NCI-H2171 treated with DMSO at 0.1 percent for 48 hours (cell line): ENCODE data around the gene SCAMP5.

Experiments
- DNase-seq: peaks from one replicate; lab custom pipeline; 2025; lab: John Stamatoyannopoulos, UW

The SCAMP5 gene

DNA sequence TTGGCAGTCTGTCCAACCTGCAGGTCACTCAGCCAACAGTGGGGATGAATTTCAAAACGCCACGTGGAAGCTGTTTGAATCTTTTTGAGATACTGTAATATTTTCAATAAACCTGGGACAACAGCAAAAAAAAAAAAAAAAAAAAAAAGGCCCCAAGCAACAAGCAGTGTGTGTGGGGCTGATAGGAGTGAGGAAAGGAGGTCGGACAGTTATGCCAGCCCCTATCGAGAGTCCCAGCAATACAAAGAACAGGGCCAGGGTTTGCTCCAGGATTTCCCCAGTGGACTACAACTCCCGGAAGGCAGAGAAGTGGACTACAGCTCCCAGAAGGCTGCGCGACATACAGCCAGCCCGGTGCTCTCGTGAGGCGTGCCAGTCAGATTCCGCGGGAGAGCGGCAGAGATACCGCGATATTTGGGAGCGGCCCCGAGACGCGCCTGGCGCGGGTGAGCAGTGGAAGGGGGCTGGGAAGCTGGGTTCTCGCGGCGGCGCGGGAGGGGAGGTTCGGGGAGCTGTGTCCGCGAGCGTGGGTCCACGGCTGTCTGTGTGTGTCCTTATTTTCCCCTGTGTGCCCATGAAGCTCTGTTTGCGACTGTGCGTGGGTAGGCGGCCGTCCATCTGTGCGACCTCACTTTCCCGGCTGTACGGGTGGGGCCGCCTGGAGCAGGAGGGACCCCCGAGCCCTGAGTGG is 28.0 kb downstream of the SCAMP5 start, which contains the start of gene PPCDC:
Gene PPCDC, plus strand, starts transcription at position 410 of the 691 bp plus-strand sequence. CDS start 4,729 bp downstream, outside the sequence.
- DNase-seq: peak; percentile 96

DNA sequence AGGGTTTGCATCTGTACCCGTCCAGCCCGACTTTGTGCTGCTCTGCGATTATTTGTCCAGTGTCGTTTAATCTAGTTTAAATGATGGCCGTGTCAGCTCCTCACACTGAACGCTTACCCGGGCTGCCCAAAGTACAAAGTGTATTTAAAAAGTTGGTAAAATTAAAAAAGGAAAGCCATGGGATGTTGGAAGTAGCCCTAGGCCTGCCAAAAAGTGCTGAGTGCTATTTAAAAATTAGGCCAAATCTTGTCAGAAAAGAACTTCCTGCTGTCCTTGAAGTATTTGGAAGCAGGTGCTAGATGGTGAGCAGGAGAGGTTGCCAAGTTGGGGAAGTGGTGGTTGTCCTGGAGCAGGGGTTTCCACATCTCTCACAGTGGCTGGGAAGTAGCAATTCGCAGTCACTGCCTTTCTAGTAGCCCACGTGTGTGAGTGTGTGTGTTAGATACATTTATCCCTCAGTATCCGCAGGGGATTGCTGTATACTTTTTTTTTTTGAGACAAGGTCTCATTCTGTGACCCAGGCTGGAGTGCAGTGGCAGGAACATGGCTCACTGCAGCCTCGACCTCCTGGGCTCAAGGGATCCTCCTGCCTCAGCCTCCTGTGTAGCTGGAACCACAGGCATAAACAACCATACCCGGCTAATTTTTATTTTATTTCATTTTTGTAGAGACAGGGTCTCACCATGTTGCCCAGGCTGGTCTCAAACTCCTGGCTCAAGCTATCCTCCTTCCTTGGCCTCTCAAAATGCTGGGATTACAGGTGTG is 28.7 kb downstream of the SCAMP5 start:
- DNase-seq: peak; percentile 49

DNA sequence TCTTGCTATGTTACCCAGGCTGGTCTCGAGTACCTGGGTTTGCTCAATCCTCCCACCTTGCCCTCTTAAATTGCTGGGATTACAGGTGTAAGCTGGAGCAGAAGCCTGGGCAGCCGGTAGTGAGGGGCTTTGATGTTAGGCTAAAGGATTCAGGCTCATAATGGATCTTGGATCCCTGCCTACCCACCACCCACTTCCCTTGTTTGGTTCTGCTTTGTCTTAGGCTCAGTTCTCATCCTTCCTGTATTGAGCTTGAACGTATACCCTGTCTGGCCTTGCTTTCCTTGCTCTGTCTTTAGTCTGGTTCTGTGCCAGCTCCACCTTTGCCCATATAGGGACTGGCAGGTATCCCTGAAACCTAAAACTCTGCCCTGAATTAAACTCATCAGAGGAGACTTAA is 29.7 kb downstream of the SCAMP5 start:
- no peak for DNase-seq

DNA sequence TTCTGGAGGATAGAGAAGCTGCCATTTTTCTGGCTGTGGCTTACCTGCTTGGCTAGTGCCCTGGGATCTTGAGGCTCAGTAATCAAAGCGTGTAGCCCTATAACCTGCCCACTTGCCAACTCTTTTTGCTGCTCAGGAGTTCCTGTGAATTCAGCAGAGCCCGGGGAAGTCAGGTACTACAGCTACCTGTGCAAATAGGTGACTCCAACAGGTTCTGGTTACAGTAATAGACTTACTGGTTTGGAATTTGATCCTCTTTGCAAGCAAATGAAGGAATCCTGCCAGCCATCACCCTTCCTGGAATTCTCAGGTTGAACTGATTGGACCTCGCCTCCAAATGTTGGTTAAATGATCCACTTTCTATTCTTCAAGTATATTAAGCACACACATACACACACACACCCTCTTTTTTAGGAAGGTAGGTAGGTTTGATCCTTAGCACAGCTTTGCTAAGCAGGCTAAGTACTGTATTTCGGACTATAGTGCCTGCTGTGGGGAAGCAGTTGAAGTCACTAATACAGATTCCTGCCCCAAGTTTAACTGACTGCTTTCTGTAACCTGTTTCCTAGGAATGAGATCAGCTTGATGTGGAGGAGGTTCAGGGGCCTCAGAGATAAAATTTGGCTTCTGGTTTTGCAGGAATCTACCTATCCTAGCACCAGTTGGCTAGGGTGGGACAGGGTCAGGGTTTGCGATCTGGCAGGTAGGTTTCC is 30.3 kb downstream of the SCAMP5 start:
- no peak for DNase-seq

DNA sequence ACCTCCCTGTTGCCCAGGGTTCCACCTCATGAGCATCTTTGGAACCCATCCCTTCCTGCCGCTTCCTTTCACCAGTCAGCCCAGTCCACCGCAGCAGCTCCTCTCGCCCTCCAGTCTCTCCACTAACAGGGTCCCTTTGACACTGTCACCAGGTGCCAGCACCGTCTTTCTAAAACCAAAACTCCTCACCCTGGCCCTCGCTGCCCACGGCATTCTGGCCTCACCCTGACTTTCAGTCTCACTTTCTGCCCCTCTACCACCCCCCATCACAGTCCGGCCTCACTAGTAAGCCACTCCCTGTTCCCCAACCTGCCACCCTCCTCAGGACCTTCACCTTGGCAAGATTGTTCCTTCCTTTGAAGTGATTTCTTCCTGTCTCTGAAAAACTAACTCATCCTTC is 32.2 kb downstream of the SCAMP5 start:
- DNase-seq: no peak

DNA sequence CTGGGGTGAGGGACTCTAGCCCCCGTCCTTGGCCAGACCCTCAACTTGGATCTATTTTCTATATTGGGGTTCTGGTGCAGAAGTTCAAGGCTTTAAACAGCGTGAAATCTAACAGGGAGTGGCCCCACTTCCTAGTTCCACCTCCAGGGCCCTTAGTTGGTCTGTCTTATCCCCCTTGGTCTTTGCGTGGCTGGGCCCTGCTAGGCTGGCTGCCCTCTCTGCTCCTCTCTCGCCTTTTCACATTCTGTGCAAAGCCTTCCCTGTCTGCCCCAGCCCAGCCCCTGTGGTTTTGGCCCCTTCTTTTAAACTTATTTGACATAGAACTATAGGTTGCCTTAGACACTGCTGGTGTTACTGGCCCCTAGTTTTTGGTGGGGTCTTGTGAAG is 33.6 kb downstream of the SCAMP5 start:
- DNase-seq: no peak

DNA sequence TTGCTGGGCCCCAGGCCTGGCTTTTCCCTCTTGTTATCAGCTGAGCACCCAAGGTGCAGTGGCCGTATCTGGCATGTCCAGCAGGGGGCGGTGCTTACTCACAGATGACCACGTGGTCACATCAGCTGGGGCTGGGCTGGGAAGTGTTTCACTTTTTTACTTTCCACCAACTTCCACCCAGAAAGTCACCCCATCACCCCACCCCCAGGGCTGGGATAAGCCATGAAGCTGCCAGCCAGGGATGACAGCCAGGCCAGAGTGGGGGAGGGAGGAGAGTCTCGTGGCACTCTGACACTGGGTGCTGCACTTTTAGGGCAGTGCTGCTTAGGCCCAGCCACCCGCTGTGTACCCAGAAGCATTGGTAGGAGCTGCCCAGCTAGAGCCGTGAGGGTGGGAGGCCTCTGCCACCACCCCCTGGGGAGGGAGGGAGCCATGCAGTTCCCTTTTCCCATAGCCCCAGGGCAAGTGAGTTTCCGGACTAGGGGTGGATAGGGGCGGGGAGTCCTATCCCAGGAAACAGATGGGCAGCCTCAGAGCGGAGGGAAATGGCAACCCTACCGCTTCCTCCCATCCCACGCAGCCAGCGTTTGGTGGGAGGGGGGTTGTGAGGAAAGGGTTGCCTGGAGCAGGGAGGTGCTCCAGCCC is 34.1 kb downstream of the SCAMP5 start:
- peak; percentile 73 for DNase-seq

DNA sequence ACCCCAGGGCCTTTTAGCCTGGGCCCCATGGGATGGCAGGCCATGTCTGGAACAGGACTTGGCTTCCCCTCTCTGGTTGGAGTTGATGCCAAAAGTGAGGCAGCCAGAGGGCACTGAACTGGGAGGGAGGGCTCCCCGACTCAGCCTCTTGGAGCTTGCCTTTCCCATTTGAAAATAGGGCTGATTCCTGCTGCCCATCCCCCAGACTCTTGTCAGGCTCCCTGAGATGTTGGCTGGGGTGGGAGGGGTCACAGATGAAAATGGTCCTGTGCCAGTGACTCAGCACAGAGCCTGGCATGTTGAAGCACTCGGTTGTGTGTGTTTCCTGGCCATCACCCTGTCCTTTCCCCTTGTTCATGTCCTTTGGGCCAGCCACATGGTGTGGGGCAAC is 34.7 kb downstream of the SCAMP5 start:
- DNase-seq: peak; percentile 67

DNA sequence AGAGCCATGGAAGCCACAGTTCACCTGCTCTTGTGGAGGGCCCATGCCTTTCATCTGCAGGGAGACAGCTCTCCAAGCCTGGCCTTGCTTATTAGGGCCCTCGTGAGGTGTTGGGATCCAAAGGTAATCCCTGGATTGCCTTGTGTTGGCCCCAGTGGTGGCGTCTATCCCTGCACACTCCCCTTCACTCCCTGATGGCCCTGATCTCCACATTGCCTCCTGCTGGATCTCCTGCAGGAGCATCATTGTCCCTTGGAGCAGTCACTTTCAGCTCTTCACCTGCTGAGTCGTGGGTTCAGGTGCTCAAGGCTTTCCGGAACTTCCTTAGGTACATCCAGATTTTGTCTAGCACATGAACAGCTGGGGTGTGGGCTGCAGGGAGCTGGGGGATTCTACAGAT is 35.1 kb downstream of the SCAMP5 start:
- no peak for DNase-seq

DNA sequence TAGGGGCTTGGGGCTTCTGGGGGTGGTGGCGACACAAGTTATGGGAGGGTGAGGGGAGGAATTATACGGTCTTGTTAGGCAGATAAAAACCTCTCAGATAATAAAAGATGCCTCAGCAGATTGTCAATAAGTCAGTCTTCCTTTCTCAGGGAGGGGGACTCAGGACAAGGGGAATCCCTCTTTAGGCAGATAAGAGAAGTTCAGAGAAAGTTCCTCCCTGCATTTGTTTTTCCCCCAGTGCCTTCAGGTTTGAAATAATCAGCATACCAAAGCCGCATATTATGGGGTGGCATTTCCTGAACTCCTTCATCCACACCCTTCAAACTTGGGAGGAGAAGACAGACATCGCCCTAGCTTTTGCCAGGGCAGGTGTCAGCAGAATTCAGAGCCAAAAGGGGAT is 36.5 kb downstream of the SCAMP5 start:
- DNase-seq: no peak

DNA sequence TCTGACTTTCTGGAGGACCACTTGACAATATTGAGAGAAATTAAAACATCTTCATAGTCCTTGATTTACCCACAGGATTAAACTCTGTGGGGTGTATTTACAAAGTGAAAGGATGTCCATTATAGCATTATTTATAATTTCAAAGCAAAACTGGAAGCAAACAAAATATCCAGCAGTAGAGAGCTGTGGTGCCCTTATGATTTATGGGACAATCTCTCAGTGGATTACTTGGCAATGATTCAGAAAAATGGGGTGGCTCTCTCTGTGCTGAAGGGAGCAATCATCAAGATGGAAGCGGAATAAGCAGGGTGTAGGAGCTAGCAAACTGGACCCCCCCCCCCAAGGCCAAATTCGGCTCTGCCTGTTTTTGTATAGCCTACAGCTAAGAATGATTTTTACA is 37.0 kb downstream of the SCAMP5 start:
- DNase-seq: no peak

DNA sequence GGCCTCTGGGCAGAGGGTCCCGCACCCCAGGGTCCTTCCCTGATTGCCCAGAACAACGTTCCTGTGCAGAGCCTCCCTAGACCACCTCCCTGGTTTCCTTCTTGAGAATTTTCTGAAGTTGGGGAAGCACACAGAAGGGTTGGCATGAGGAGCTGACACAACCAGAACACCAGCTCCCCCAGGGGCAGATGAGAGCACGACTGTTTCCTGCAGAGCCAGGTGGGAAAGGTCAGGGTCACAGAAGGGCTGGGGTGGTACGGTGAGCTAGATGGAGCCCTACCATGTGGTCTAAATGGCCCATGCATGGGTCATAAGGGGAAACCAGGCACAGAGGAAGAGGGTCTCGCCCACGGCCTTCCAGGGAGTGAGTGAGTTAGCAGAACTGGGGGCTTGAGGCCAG is 38.4 kb downstream of the SCAMP5 start:
- DNase-seq: no peak

DNA sequence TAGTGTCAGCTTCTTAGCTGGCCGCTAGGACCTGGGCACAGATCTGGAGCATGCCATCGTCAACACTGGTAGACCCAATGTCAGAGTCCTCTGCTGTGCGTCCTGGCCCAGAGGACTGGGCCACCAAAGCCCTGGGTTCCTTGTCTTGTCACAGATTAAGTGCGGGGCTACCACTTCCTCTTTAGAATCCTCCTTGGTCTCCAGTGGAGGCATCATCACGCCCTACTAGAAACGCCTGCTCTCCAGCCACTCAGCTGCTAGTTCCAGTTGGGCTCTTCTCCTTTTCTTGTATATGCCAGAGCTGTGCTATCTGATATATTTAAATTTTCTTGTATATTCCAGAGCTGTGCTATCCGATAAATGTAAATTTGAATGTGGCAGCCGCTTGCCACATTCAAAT is 39.3 kb downstream of the SCAMP5 start:
- no peak for DNase-seq

DNA sequence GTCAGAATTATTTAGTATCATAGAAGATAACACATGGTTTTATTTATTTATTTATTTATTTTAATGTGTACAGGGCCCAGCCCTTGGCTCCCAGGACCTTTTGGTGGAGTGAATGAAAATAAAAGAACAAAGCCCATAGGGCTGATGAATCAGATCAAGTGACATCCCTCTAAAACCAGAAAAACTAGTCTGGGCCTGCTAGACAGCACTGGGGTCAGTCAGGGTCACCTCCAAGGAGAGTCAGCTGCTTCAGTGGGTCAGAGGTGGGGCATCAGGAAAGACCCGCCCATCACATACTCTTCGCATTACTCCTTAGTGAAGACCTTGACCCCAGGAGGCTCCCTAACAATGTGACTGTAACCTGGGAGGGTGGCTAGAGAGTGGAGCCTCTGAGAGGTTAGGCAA is 40.9 kb downstream of the SCAMP5 start:
- DNase-seq: no peak

DNA sequence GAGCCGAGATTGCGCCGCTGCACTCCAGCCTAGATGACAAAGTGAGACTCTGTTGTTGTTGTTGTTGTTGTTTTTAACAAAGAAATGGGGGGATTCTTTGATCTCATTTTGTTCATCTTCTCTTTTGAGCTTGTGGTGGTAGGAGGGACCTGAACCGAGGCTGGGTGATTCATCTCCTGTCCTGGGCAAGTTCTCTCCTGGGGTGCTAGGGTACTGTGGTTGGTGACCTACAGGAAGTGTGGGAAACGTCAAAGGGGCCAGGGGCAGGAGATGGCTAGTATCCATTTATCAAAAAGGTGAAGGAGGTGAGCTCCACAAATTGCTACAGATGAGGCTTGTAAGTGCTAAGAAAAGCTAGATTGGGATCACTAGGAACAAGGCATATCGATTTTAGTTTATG is 42.3 kb downstream of the SCAMP5 start:
- DNase-seq: no peak

DNA sequence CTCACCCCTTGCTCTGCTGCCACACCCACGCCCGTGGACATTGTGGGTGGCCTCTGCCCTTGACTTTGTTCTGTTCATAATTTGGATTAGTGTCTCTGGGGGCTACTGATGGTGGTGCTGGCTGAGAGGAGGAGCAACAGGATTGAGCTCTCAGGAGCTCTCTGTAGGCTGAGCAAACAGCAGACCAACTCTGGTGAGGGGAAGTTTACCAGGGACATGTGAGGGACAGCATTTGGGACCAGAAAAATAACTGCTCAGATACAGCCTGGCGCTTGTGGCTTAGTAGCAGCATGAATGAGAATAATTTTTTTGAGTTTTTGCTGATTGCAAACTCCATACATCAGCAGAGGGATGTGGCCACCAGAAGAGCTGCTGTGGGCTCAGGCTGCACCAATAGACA is 42.9 kb downstream of the SCAMP5 start:
- no peak for DNase-seq

DNA sequence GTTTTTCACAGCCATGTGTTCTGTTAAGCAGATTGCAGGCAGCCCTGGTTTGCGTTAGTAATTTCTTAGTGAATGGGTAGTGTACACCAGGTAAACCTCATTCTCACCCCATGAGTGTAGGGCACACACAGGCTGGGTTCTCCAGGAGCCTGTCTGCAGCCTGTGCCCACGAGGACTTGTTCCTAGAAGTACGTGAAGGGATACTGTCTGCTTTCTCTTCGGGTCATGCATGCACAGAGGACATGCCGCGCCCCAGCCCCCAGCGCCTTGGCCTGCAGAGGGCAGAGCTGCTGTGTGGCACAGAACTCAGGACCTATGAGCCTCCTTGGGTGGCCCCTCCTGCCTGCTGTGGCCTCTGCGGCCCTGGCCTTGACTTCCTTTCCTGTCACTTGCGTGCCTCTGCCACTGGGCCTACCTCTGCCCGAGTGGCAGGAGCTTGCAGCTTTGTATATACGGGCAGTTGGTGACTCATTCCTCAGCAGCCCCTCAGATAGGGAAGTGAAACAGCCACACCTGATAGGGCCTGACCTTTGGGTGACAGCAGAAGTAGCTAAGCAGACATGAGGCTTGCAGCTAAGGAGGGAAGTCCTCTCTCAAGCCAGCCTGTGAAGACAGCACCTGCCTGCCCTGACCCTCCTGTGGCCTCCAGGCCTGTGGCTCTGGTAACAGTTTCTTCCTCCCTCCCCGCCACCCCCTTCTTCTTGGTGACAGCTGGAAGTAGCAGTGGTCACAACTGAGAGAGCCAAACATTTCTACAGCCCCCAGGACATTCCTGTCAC is 47.6 kb downstream of the SCAMP5 start:
- DNase-seq: no peak

DNA sequence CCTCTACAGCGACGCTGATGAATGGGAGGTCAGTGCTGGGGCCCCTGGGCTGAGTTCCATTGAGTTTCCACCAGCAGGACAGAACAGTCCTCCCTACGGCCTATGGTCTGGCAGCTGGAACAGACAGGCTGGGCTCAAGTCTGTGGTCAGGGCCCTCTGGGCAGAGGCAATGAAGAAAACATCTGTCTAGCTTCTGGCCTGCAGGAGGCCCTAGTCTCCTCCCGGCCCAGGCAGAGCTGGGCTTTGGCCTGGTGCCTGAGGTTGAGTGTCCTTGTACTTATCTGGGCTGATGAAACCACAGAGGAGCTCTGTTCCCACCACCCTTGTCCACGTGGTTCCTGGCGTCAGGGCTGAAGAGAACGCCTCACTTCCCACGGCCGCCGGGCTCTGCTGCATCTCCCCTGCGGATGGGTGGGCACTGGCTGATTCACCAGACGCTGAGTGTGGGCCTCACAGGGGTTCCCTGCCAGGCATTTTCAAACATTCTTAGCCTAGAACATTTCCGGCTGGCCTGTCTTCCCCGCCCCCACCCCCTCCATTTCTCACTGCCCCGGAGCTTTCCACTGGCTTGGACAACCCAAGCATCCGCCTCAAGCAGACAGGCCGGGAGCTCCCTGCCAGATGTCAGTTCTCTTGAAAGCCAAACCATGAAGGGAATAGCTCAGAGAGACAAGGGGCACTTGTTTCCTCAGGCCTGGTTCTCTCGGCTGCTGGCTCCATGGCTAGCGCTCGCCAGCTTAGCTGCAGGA is 48.3 kb downstream of the SCAMP5 start:
- DNase-seq: no peak

DNA sequence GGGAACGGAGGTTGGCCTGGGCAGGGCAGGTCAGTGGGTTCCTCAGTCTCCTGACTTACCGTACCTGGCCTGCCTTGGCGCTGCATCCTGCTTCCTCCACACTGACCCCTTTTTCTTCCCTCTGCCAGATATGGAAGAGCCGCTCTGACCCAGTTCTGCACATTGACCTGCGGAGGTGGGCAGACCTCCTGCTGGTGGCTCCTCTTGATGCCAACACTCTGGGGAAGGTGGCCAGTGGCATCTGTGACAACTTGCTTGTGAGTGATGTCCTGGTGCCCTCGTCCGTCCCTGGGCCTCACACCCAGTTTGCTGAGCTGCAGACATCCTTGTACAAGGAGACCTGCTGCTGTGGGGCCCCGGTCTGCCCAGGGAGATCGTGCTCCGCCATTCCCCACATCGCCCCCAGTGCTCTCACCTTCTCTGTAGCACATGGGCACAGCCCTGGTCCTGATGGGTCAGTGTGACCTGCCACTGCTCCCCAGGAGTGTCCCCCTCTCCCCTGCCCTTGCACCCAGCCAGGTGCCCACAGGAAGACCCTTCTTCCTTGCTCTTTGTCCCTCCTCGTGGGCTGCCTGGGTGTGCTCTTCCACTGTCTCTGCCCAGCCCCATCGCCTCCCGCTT is 49.0 kb downstream of the SCAMP5 start:
- DNase-seq: no peak

DNA sequence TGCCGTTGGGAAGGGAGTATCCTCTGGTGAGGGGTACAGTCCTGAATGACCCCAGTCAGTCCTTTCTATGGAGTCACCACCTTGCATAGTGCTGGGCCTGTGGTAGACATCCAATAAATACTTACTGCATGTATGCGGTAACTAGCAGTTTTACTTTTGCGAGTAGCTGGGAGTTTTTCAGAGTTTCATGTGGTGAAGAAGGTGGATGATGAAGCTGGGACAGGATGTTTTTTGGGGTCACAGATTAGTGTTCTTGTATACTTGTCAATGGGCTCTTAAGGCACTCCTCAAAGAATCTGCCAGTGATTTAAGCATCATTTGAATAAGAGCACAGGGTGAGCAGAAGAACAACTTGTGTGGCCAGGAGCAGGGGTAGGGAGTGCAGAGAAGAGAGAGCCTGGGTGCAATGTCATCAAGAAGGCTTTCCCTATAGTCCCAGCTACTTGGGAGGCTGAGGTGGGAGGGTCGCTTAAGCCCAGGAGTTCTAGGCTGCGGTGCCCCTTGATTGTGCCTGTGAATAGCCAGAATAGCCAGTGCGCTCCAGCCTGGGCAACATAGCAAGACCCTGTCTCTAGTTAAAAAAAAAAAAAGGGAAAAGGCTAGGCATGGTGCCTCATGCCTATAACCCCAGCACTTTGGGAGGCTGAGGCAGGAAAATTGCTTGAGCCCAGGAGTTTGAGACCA is 50.1 kb downstream of the SCAMP5 start:
- DNase-seq: no peak
